HepG2 (cell line): ENCODE results near the gene TM9SF3. TPM values are rescaled to one million over a fixed set of nuclear protein-coding genes. Genes with fewer than 3 reads are reported as not detected.
A peak's percentile ranks its signal among the peaks of the same experiment; 100 is the strongest.

Source experiments
- CCDC6 ChIP-seq: sonication (generic); formaldehyde crosslinking; IDR thresholded peaks from 2 replicates; pipeline ENCODE4 v1.8.1; 2022; ENCODE audit warnings: mild to moderate bottlenecking, missing genetic modification reagents, moderate library complexity
- FOSL2 ChIP-seq: sonication (generic); formaldehyde crosslinking; IDR thresholded peaks from 2 replicates; pipeline ENCODE4 v1.4.0; 2020; ENCODE audit warnings: missing genetic modification reagents
- FOXO1 ChIP-seq: sonication (generic); formaldehyde crosslinking; IDR thresholded peaks from 2 replicates; pipeline ENCODE4 v1.4.0; 2020; ENCODE audit warnings: missing genetic modification reagents
- HMG20A ChIP-seq: IDR thresholded peaks from 2 replicates; pipeline ENCODE4 v1.6.1; 2016; ENCODE audit warnings: borderline replicate concordance
- HNRNPK ChIP-seq: fragments of 200-400 bp; formaldehyde crosslinking; IDR thresholded peaks from 2 replicates; pipeline ENCODE4 v1.6.1; 2018; ENCODE audit warnings: low read length, low read depth, moderate library complexity, mild to moderate bottlenecking; ENCODE audit not compliant: poor library complexity, severe bottlenecking
- NCOR1 ChIP-seq: fragments of 200-600 bp; sonication (generic); IDR thresholded peaks from 2 replicates; pipeline ENCODE4 v1.7.0; 2017; ENCODE audit warnings: antibody characterized with exemption, low read length, borderline replicate concordance
- NFIC ChIP-seq: IDR thresholded peaks from 2 replicates; pipeline ENCODE4 v1.6.1; 2012; ENCODE audit warnings: mild to moderate bottlenecking, low read length, inconsistent platforms
- NR2F2 ChIP-seq: IDR thresholded peaks from 2 replicates; pipeline ENCODE4 v1.6.1; 2012; ENCODE audit warnings: low read depth, inconsistent platforms, borderline replicate concordance
- NR2F6 ChIP-seq, 2 experiments: IDR thresholded peaks; 2 replicates each; pipeline ENCODE4 v1.6.1; 2016; ENCODE audit warnings: antibody characterized with exemption in 1 of 2, mild to moderate bottlenecking in 1 of 2
- PHF20 ChIP-seq: sonication (generic); formaldehyde crosslinking; IDR thresholded peaks from 2 replicates; pipeline ENCODE4 v1.5.0; 2020; ENCODE audit warnings: mild to moderate bottlenecking, missing genetic modification reagents
- PITX1 ChIP-seq: sonication (generic); formaldehyde crosslinking; IDR thresholded peaks from 2 replicates; pipeline ENCODE4 v1.5.1; 2020; ENCODE audit warnings: mild to moderate bottlenecking, missing genetic modification reagents
- RORA ChIP-seq: sonication (generic); formaldehyde crosslinking; IDR thresholded peaks from 2 replicates; pipeline ENCODE4 v1.5.0; 2020; ENCODE audit warnings: mild to moderate bottlenecking, missing genetic modification reagents, moderate library complexity
- SAP130 ChIP-seq: IDR thresholded peaks from 2 replicates; pipeline ENCODE4 v1.6.1; 2016; ENCODE audit warnings: low read depth
- SIX1 ChIP-seq: sonication (generic); formaldehyde crosslinking; IDR thresholded peaks from 2 replicates; pipeline ENCODE4 v1.4.0; 2020; ENCODE audit warnings: missing genetic modification reagents, borderline replicate concordance
- SOX6 ChIP-seq, 2 experiments: fragments of 450-650 bp in 1 of 2; sonication (generic) in 1 of 2; formaldehyde crosslinking in 1 of 2; IDR thresholded peaks; 2 replicates each; pipeline versions ENCODE4 v1.4.0 to v1.6.1; 2017 to 2020; ENCODE audit warnings: antibody characterized with exemption in 1 of 2, mild to moderate bottlenecking in 1 of 2, missing genetic modification reagents in 1 of 2
- TBX2 ChIP-seq: sonication (generic); formaldehyde crosslinking; IDR thresholded peaks from 2 replicates; pipeline ENCODE4 v1.5.0; 2020; ENCODE audit warnings: missing genetic modification reagents, mild to moderate bottlenecking, borderline replicate concordance
- ZBTB10 ChIP-seq: sonication (generic); formaldehyde crosslinking; IDR thresholded peaks from 2 replicates; pipeline ENCODE4 v1.4.0; 2020; ENCODE audit warnings: missing genetic modification reagents, borderline replicate concordance
- ZNF263 ChIP-seq: sonication (generic); formaldehyde crosslinking; IDR thresholded peaks from 2 replicates; pipeline ENCODE4 v1.4.0; 2020; ENCODE audit warnings: missing genetic modification reagents
- ZNF281 ChIP-seq: sonication (generic); formaldehyde crosslinking; IDR thresholded peaks from 2 replicates; pipeline ENCODE4 v1.4.0; 2020; ENCODE audit warnings: missing genetic modification reagents, borderline replicate concordance
- ZNF430 ChIP-seq: sonication (generic); formaldehyde crosslinking; IDR thresholded peaks from 2 replicates; pipeline ENCODE4 v1.9.0; 2021; ENCODE audit warnings: mild to moderate bottlenecking, missing genetic modification reagents
- ZNF431 ChIP-seq: sonication (generic); formaldehyde crosslinking; IDR thresholded peaks from 2 replicates; pipeline ENCODE4 v1.9.0; 2022; ENCODE audit warnings: missing genetic modification reagents, low read depth, mild to moderate bottlenecking, borderline replicate concordance
- ZNF503 ChIP-seq: sonication (generic); formaldehyde crosslinking; IDR thresholded peaks from 2 replicates; pipeline ENCODE4 v1.4.0; 2020; ENCODE audit warnings: missing genetic modification reagents
- polyA plus RNA-seq, 8 experiments: library from polyadenylated mRNA; depleted of rRNA in 3 of 8; stranded (reverse) in 7 of 8; unstranded in 1 of 8; fragments of >200 nt; fragmentation: Illumina TruSeq in 4 of 8; extraction: Trizol in 4 of 8; gene quantifications; 2 replicates each; pipeline versions ENCODE4 v1.2.1 to v1.2.3, GENCODE V29; 2011 to 2016; ENCODE audit warnings: low read depth in 4 of 8, missing spikeins in 1 of 8, mixed read lengths in 1 of 8; ENCODE audit not compliant: insufficient read depth in 1 of 8
- total RNA-seq, 5 experiments: library from RNA; depleted of rRNA; stranded (reverse); fragments of >200 nt; fragmentation: Illumina TruSeq; extraction: Trizol; gene quantifications; 2 replicates each; pipeline ENCODE4 v1.2.3, GENCODE V29; 2016; ENCODE audit warnings: low read depth in 1 of 5

The TM9SF3 gene
- total and polyA plus RNA-seq, 2 of the 13 experiments (the other 11 are each of a cell fraction or from before 2014, with no cell fraction given), result 43.8 to 120 TPM

- TF ChIP-seq ZNF281 (no peak), SIX1 (CRISPR knock-in tag) (peak; percentile 32; the same call in 1 of the 2 replicates), NCOR1 (no peak), FOXO1 (CRISPR knock-in tag) (peak; percentile 60; the same call in 1 of the 2 replicates), NR2F6 (IDR thresholded peaks at IDR 0.05) (peak; percentile 96), NR2F6 (CRISPR knock-in tag; IDR thresholded peaks at IDR 0.05) (peak; percentile 83), ZBTB10 (CRISPR knock-in tag) (no peak), HNRNPK (peak; percentile 21), SAP130 (peak; percentile 78), PITX1 (CRISPR knock-in tag) (peak; percentile 95), NR2F2 (peak; percentile 95), FOSL2 (CRISPR knock-in tag) (0 out of 2 replicates have a peak, but pooled peaks have one; percentile 9), HMG20A (CRISPR knock-in tag) (peak; percentile 69; the same call in 1 of the 2 replicates), RORA (no peak), TBX2 (CRISPR knock-in tag) (peak; percentile 64), ZNF503 (peak; percentile 90), ZNF431 (CRISPR knock-in tag) (no peak), ZNF263 (CRISPR knock-in tag) (no peak), SOX6 (IDR thresholded peaks at IDR 0.05) (no peak), SOX6 (CRISPR knock-in tag; IDR thresholded peaks at IDR 0.05) (peak; percentile 79), ZNF430 (no peak), PHF20 (CRISPR knock-in tag) (no peak), NFIC (peak; percentile 62; the same call in 1 of the 2 replicates), CCDC6 (no peak)
Measured at GRCh38 chr10:96596422-96597407, 9.9 kb upstream of the TM9SF3 start (continued).
